BJ (cell line): ENCODE results near the gene DUSP8. TPM values are rescaled to one million over a fixed set of nuclear protein-coding genes. Genes with fewer than 3 reads are reported as not detected.

Experiments used
- CTCF ChIA-PET: fragments of 350-600 bp; formaldehyde crosslinking; extraction: SDS; loops from one replicate; lab custom pipeline; 2021; ENCODE audit warnings: antibody characterized with exemption, inconsistent platforms; lab: Yijun Ruan, JAX
- POLR2A ChIA-PET: fragments of 300-600 bp; sonication (Branson Sonifier 250); formaldehyde crosslinking; extraction: SDS; loops from one replicate; lab custom pipeline; 2021; ENCODE audit warnings: antibody characterized with exemption; lab: Charles Lee
- DNase-seq: peaks from one replicate; pipeline ENCODE4 v3.0.0-alpha.2; 2011; ENCODE audit warnings: low read depth
- H3K27me3 ChIP-seq: 2 replicates; pipeline ENCODE4 v1.6.0; 2011; ENCODE audit warnings: low read length; ENCODE audit not compliant: control insufficient read depth, insufficient read depth
- H3K36me3 ChIP-seq: 2 replicates; pipeline ENCODE4 v1.5.1; 2011; ENCODE audit warnings: low read length; ENCODE audit not compliant: control insufficient read depth, insufficient read depth
- H3K4me3 ChIP-seq: 2 replicates; pipeline ENCODE4 v1.5.1; 2011; ENCODE audit warnings: low read depth, mild to moderate bottlenecking, control low read depth, low read length
- polyA plus RNA-seq: library from polyadenylated mRNA; depleted of rRNA; stranded (reverse); fragments of >200 nt; gene quantifications from 2 replicates; pipeline ENCODE4 v1.2.3, GENCODE V29; 2011
- TF ChIP-seq, protein P1 (sequence below): IDR thresholded peaks from 2 replicates; pipeline ENCODE4 v1.5.1; 2011; ENCODE audit warnings: low read depth, mild to moderate bottlenecking, control low read depth, inconsistent platforms, low read length, moderate library complexity; ENCODE audit not compliant: insufficient read depth

The DUSP8 gene
- polyA plus RNA-seq, 1 experiment, result 3.4 TPM

GRCh38 chr11:1523077-1523476 lies 49.0 kb downstream of the DUSP8 start:
- Histone ChIP-seq H3K27me3 (no peaks in the 10 kb centered on the region), H3K36me3 (peaks cover 3% of the 10 kb centered on the region), H3K4me3 (no peak overlapping the region)
- TF ChIP-seq, protein P1, sequence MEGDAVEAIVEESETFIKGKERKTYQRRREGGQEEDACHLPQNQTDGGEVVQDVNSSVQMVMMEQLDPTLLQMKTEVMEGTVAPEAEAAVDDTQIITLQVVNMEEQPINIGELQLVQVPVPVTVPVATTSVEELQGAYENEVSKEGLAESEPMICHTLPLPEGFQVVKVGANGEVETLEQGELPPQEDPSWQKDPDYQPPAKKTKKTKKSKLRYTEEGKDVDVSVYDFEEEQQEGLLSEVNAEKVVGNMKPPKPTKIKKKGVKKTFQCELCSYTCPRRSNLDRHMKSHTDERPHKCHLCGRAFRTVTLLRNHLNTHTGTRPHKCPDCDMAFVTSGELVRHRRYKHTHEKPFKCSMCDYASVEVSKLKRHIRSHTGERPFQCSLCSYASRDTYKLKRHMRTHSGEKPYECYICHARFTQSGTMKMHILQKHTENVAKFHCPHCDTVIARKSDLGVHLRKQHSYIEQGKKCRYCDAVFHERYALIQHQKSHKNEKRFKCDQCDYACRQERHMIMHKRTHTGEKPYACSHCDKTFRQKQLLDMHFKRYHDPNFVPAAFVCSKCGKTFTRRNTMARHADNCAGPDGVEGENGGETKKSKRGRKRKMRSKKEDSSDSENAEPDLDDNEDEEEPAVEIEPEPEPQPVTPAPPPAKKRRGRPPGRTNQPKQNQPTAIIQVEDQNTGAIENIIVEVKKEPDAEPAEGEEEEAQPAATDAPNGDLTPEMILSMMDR, result no peak
- CTCF ChIA-PET, result interaction anchor here (0.8 to 1.5 kb wide), 2 partner anchors 8 to 57 kb away, joined by 3 to 5 read pairs; no protein-coding TSS in a partner anchor
- no peak for DNase-seq
- POLR2A ChIA-PET, result no interaction called here

DNA sequence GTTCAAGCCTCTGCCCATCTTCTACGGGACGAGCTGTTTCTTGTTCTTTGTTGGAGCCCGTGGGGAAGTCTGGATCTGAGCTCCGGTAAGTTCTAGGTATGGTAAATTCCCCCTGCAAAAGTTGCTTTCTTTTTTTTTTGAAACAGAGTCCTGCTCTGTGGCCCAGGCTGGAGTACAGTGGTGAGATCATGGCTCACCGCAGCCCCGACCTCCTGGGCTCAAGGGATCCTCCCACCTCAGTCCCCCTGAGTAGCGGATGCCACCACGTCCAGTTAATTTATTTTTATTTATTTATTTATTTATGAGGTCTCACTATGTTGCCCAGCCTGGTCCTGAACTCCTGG lies 50.0 kb downstream of the DUSP8 start:
- TF ChIP-seq, protein P1, result no peak
- ChIA-PET CTCF (no interaction called here), POLR2A (no interaction called here)
- no peak overlapping the region for H3K4me3 ChIP-seq
- DNase-seq, result no peak
- H3K36me3 ChIP-seq, result peaks cover 3% of the 10 kb centered on the region
- H3K27me3 ChIP-seq, result no peaks in the 10 kb centered on the region

- ChIA-PET CTCF (no interaction called here), POLR2A (no interaction called here)
- Histone ChIP-seq H3K36me3 (peaks cover 3% of the 10 kb centered on the region), H3K4me3 (no peak overlapping the region), H3K27me3 (no peaks in the 10 kb centered on the region)
- TF ChIP-seq, protein P1, result no peak
- DNase-seq, result no peak
These were observed 50.5 kb downstream of the DUSP8 start for GRCh38 chr11:1521382-1522080.

DNA sequence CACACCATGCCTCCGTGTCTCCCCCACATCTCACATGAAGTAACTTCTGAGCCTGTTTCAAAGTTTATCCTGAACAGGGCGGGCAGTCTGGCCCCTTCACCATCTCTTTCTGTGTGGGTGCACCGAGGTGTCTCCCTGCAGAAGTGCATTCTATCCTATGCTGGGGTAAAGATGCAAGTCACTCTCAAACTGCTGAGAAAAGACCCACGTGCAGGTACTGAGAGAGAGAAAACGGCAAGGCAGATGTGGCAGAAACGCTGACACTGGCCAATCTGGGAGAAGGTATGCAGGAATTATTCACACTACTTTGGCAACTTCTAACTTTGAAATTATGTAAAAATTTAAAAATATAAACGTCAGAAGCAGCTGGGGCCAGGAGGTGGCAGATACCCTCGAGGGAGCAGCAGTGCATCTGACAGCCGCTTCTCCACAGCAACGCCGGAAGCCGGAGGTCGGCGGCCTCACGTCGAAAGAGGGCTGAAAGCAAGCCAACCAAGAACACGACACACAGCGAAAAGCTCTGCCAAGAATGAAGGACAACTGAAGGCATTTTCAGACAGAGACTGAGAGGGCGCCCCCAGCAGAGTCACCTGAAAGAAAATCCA lies 51.3 kb downstream of the DUSP8 start:
- ChIA-PET CTCF (no interaction called here), POLR2A (no interaction called here)
- Histone ChIP-seq H3K36me3 (peaks cover 3% of the 10 kb centered on the region), H3K4me3 (no peak overlapping the region), H3K27me3 (no peaks in the 10 kb centered on the region)
- TF ChIP-seq, protein P1, result no peak
- DNase-seq, result no peak

DNA sequence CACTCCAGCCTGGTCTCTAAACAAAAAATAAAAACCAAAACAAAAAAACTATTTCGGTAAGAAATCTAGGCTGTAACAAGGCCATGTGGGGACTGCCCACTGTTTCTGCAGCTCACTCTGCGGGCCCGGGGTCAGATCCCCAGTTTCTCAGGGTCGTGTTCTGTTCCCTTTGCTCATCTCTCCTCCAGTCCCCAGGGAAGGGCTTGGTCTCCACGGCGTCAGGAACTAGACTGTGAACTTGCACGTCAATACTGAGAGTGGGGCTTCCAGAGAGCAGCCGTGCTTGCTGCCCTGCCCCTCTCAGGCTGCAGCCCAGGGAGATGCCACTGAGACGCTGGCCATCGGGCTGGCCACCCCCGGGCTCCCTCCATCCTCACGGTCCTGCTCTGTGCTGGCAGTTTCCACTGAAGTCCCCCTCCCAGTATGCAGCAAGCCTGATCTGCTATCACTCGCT lies 51.8 kb downstream of the DUSP8 start:
- H3K36me3 ChIP-seq, result peaks cover 2% of the 10 kb centered on the region
- no peak overlapping the region for H3K4me3 ChIP-seq
- DNase-seq, result no peak
- ChIA-PET CTCF (no interaction called here), POLR2A (no interaction called here)
- TF ChIP-seq, protein P1, result no peak
- no peaks in the 10 kb centered on the region for H3K27me3 ChIP-seq
